HEK293 (cell line): Measurements from ENCODE around the gene CACNA1F.
A peak's percentile ranks its signal among the peaks of the same experiment; 100 is the strongest.

Experiments
- FEZF1 ChIP-seq: fragments of 450-650 bp; formaldehyde crosslinking; IDR thresholded peaks from 2 replicates; pipeline ENCODE4 v1.5.1; 2016; ENCODE audit warnings: missing biosample characterization, missing genetic modification characterization
- HOXA7 ChIP-seq: sonication (generic); formaldehyde crosslinking; IDR thresholded peaks from 2 replicates; pipeline ENCODE4 v1.8.1; 2022; ENCODE audit warnings: missing genetic modification reagents, borderline replicate concordance
- IKZF3 ChIP-seq: fragments of 450-650 bp; IDR thresholded peaks from 2 replicates; pipeline ENCODE4 v1.5.0; 2018; ENCODE audit warnings: missing biosample characterization, mild to moderate bottlenecking, missing genetic modification characterization, moderate library complexity
- KLF1 ChIP-seq: fragments of 450-650 bp; formaldehyde crosslinking; IDR thresholded peaks from 2 replicates; pipeline ENCODE4 v1.5.1; 2016; ENCODE audit warnings: missing biosample characterization, missing genetic modification characterization
- OSR2 ChIP-seq: fragments of 450-650 bp; formaldehyde crosslinking; IDR thresholded peaks from 2 replicates; pipeline ENCODE4 v1.5.1; 2016; ENCODE audit warnings: missing biosample characterization, missing genetic modification characterization
- TRIM28 ChIP-seq: IDR thresholded peaks from 2 replicates; pipeline ENCODE4 v1.6.1; 2011; ENCODE audit warnings: low read length, control low read depth, borderline replicate concordance
- ZBTB17 ChIP-seq: fragments of 450-650 bp; formaldehyde crosslinking; IDR thresholded peaks from 2 replicates; pipeline ENCODE4 v1.5.1; 2016; ENCODE audit warnings: missing biosample characterization, missing genetic modification characterization
- ZFP37 ChIP-seq: fragments of 450-650 bp; formaldehyde crosslinking; IDR thresholded peaks from 2 replicates; pipeline ENCODE4 v1.5.1; 2016; ENCODE audit warnings: missing biosample characterization, missing genetic modification characterization
- ZNF138 ChIP-seq: fragments of 450-650 bp; formaldehyde crosslinking; IDR thresholded peaks from 2 replicates; pipeline ENCODE4 v1.5.1; 2016; ENCODE audit warnings: missing biosample characterization, missing genetic modification characterization, borderline replicate concordance
- ZNF16 ChIP-seq: fragments of 450-650 bp; formaldehyde crosslinking; IDR thresholded peaks from 2 replicates; pipeline ENCODE4 v1.5.1; 2016; ENCODE audit warnings: low read depth, missing biosample characterization, missing genetic modification characterization
- ZNF214 ChIP-seq: fragments of 450-650 bp; formaldehyde crosslinking; IDR thresholded peaks from 2 replicates; pipeline ENCODE4 v1.5.1; 2017; ENCODE audit warnings: missing biosample characterization, mild to moderate bottlenecking, missing genetic modification characterization, borderline replicate concordance
- ZNF23 ChIP-seq: fragments of 450-650 bp; formaldehyde crosslinking; IDR thresholded peaks from 2 replicates; pipeline ENCODE4 v1.5.1; 2016; ENCODE audit warnings: missing biosample characterization, missing genetic modification characterization, borderline replicate concordance
- ZNF239 ChIP-seq: fragments of 450-650 bp; formaldehyde crosslinking; IDR thresholded peaks from 2 replicates; pipeline ENCODE4 v1.5.1; 2016; ENCODE audit warnings: missing biosample characterization, missing genetic modification characterization
- ZNF266 ChIP-seq: fragments of 450-650 bp; formaldehyde crosslinking; IDR thresholded peaks from 2 replicates; pipeline ENCODE4 v1.5.1; 2016; ENCODE audit warnings: missing biosample characterization, missing genetic modification characterization, low read depth
- ZNF302 ChIP-seq: fragments of 450-650 bp; formaldehyde crosslinking; IDR thresholded peaks from 2 replicates; pipeline ENCODE4 v1.5.1; 2016; ENCODE audit warnings: missing biosample characterization, missing genetic modification characterization, low read depth
- ZNF324 ChIP-seq: fragments of 450-650 bp; formaldehyde crosslinking; IDR thresholded peaks from 2 replicates; pipeline ENCODE4 v1.5.1; 2016; ENCODE audit warnings: missing biosample characterization, missing genetic modification characterization
- ZNF341 ChIP-seq: fragments of 450-650 bp; formaldehyde crosslinking; IDR thresholded peaks from 2 replicates; pipeline ENCODE4; 2016; ENCODE audit warnings: low read depth, missing biosample characterization, missing genetic modification characterization
- ZNF366 ChIP-seq: fragments of 450-650 bp; formaldehyde crosslinking; conservative IDR thresholded peaks from 2 replicates; pipeline ENCODE4 v1.5.1; 2016; ENCODE audit warnings: missing biosample characterization, missing genetic modification characterization
- ZNF549 ChIP-seq: fragments of 450-650 bp; IDR thresholded peaks from 2 replicates; pipeline ENCODE4 v1.5.1; 2018; ENCODE audit warnings: missing biosample characterization, missing genetic modification characterization, mild to moderate bottlenecking, inconsistent platforms, moderate library complexity
- ZNF571 ChIP-seq: fragments of 450-650 bp; formaldehyde crosslinking; IDR thresholded peaks from 2 replicates; pipeline ENCODE4 v1.5.0; 2017; ENCODE audit warnings: missing biosample characterization, missing genetic modification characterization
- ZNF626 ChIP-seq: fragments of 450-650 bp; sonication (Bioruptor Pico); formaldehyde crosslinking; IDR thresholded peaks from 2 replicates; pipeline ENCODE4 v1.5.1; 2018; ENCODE audit warnings: missing biosample characterization, missing genetic modification characterization, inconsistent platforms
- ZNF792 ChIP-seq: fragments of 450-650 bp; formaldehyde crosslinking; IDR thresholded peaks from 2 replicates; pipeline ENCODE4 v1.5.1; 2016; ENCODE audit warnings: missing biosample characterization, missing genetic modification characterization
- ZNF837 ChIP-seq: fragments of 450-650 bp; formaldehyde crosslinking; IDR thresholded peaks from 2 replicates; pipeline ENCODE4 v1.5.1; 2016; ENCODE audit warnings: missing biosample characterization, missing genetic modification characterization
- ZXDB ChIP-seq: fragments of 450-650 bp; formaldehyde crosslinking; IDR thresholded peaks from 2 replicates; pipeline ENCODE4 v1.5.1; 2016; ENCODE audit warnings: missing biosample characterization, missing genetic modification characterization
- TF ChIP-seq, protein P1 (sequence below): fragments of 450-650 bp; formaldehyde crosslinking; IDR thresholded peaks from 2 replicates; pipeline ENCODE4 v1.5.1; 2016; ENCODE audit warnings: missing biosample characterization, missing genetic modification characterization
- TF ChIP-seq, protein P2 (sequence below): fragments of 450-650 bp; formaldehyde crosslinking; IDR thresholded peaks from 2 replicates; pipeline ENCODE4 v1.5.1; 2016; ENCODE audit warnings: missing biosample characterization, missing genetic modification characterization
- TF ChIP-seq, protein P3 (sequence below): fragments of 450-650 bp; formaldehyde crosslinking; IDR thresholded peaks from 2 replicates; pipeline ENCODE4 v1.5.1; 2017; ENCODE audit warnings: missing biosample characterization, missing genetic modification characterization
- TF ChIP-seq, protein P4 (sequence below): fragments of 450-650 bp; formaldehyde crosslinking; IDR thresholded peaks from 2 replicates; pipeline ENCODE4 v1.5.1; 2016; ENCODE audit warnings: missing biosample characterization, missing genetic modification characterization, borderline replicate concordance
- TF ChIP-seq, protein P5 (sequence below): fragments of 450-650 bp; formaldehyde crosslinking; IDR thresholded peaks from 2 replicates; pipeline ENCODE4 v1.5.1; 2016; ENCODE audit warnings: missing biosample characterization, missing genetic modification characterization
- TF ChIP-seq, protein P6 (sequence below): fragments of 450-650 bp; formaldehyde crosslinking; IDR thresholded peaks from 2 replicates; pipeline ENCODE4 v1.5.1; 2017; ENCODE audit warnings: missing biosample characterization, missing genetic modification characterization

The CACNA1F gene

DNA sequence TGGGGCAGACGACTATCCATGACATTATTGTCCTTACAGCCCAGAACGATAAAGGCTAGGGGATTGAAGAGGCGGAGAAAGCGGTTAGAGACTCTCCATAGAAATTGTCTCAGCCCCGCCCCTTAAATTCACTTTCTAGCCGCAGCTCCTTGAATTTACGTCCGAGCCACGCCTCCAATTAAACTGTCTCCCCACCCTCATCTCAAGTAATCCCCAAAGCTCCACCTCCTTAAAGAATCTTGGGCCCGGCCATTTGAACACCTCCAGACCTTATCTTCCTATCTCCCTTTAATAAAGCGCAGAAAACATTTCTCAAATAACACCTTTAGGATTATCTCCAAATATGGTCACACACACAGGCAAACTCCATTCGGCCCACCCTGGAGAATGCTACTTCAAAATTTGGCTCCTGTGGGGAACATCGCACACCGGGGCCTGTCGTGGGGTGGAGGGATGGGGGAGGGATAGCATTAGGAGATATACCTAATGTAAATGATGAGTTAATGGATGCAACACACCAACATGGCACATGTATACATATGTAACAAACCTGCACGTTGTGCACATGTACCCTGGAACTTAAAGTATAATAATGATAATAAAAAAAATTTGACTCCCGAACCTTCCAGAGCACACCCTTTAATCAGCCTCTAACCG lies 77.8 kb downstream of the CACNA1F start (continued):
- TF ChIP-seq ZBTB17 (tag by site-specific recombination) = no peak; the same call in 1 of the 2 replicates
- TF ChIP-seq KLF1 = peak; percentile 88
- no peak for TF ChIP-seq ZNF837 (tag by site-specific recombination)
- TF ChIP-seq HOXA7 (CRISPR knock-in tag) = no peak
- no peak for TF ChIP-seq ZNF16
- TF ChIP-seq ZNF366 = peak; percentile 83
- TF ChIP-seq IKZF3 (tag by site-specific recombination) = no peak
- TF ChIP-seq, protein P1, sequence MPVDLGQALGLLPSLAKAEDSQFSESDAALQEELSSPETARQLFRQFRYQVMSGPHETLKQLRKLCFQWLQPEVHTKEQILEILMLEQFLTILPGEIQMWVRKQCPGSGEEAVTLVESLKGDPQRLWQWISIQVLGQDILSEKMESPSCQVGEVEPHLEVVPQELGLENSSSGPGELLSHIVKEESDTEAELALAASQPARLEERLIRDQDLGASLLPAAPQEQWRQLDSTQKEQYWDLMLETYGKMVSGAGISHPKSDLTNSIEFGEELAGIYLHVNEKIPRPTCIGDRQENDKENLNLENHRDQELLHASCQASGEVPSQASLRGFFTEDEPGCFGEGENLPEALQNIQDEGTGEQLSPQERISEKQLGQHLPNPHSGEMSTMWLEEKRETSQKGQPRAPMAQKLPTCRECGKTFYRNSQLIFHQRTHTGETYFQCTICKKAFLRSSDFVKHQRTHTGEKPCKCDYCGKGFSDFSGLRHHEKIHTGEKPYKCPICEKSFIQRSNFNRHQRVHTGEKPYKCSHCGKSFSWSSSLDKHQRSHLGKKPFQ (tag by site-specific recombination) = no peak
- TF ChIP-seq ZXDB = no peak
- no peak for TF ChIP-seq ZNF23 (tag by site-specific recombination)
- TF ChIP-seq ZNF549 (tag by site-specific recombination) = no peak
- TF ChIP-seq, protein P2, sequence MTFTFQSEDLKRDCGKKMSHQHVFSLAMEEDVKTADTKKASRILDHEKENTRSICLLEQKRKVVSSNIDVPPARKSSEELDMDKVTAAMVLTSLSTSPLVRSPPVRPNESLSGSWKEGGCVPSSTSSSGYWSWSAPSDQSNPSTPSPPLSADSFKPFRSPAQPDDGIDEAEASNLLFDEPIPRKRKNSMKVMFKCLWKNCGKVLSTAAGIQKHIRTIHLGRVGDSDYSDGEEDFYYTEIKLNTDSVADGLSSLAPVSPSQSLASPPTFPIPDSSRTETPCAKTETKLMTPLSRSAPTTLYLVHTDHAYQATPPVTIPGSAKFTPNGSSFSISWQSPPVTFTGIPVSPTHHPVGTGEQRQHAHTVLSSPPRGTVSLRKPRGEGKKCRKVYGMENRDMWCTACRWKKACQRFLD (tag by site-specific recombination) = no peak
- TF ChIP-seq, protein P3, sequence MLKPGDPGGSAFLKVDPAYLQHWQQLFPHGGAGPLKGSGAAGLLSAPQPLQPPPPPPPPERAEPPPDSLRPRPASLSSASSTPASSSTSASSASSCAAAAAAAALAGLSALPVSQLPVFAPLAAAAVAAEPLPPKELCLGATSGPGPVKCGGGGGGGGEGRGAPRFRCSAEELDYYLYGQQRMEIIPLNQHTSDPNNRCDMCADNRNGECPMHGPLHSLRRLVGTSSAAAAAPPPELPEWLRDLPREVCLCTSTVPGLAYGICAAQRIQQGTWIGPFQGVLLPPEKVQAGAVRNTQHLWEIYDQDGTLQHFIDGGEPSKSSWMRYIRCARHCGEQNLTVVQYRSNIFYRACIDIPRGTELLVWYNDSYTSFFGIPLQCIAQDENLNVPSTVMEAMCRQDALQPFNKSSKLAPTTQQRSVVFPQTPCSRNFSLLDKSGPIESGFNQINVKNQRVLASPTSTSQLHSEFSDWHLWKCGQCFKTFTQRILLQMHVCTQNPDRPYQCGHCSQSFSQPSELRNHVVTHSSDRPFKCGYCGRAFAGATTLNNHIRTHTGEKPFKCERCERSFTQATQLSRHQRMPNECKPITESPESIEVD (tag by site-specific recombination) = no peak
- TF ChIP-seq ZNF571 (tag by site-specific recombination) = no peak
- no peak for TF ChIP-seq FEZF1
- no peak for TF ChIP-seq ZNF324
- no peak for TF ChIP-seq ZNF214
- no peak for TF ChIP-seq ZNF302 (tag by site-specific recombination)
- no peak for TF ChIP-seq ZNF792
- TF ChIP-seq, protein P4, sequence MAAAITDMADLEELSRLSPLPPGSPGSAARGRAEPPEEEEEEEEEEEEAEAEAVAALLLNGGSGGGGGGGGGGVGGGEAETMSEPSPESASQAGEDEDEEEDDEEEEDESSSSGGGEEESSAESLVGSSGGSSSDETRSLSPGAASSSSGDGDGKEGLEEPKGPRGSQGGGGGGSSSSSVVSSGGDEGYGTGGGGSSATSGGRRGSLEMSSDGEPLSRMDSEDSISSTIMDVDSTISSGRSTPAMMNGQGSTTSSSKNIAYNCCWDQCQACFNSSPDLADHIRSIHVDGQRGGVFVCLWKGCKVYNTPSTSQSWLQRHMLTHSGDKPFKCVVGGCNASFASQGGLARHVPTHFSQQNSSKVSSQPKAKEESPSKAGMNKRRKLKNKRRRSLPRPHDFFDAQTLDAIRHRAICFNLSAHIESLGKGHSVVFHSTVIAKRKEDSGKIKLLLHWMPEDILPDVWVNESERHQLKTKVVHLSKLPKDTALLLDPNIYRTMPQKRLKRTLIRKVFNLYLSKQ = no peak
- TF ChIP-seq ZNF341 (tag by site-specific recombination) = no peak
- TF ChIP-seq ZNF266 = no peak
- no peak for TF ChIP-seq ZNF239 (tag by site-specific recombination)
- TF ChIP-seq, protein P5, sequence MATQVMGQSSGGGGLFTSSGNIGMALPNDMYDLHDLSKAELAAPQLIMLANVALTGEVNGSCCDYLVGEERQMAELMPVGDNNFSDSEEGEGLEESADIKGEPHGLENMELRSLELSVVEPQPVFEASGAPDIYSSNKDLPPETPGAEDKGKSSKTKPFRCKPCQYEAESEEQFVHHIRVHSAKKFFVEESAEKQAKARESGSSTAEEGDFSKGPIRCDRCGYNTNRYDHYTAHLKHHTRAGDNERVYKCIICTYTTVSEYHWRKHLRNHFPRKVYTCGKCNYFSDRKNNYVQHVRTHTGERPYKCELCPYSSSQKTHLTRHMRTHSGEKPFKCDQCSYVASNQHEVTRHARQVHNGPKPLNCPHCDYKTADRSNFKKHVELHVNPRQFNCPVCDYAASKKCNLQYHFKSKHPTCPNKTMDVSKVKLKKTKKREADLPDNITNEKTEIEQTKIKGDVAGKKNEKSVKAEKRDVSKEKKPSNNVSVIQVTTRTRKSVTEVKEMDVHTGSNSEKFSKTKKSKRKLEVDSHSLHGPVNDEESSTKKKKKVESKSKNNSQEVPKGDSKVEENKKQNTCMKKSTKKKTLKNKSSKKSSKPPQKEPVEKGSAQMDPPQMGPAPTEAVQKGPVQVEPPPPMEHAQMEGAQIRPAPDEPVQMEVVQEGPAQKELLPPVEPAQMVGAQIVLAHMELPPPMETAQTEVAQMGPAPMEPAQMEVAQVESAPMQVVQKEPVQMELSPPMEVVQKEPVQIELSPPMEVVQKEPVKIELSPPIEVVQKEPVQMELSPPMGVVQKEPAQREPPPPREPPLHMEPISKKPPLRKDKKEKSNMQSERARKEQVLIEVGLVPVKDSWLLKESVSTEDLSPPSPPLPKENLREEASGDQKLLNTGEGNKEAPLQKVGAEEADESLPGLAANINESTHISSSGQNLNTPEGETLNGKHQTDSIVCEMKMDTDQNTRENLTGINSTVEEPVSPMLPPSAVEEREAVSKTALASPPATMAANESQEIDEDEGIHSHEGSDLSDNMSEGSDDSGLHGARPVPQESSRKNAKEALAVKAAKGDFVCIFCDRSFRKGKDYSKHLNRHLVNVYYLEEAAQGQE (tag by site-specific recombination) = no peak
- TF ChIP-seq, protein P6, sequence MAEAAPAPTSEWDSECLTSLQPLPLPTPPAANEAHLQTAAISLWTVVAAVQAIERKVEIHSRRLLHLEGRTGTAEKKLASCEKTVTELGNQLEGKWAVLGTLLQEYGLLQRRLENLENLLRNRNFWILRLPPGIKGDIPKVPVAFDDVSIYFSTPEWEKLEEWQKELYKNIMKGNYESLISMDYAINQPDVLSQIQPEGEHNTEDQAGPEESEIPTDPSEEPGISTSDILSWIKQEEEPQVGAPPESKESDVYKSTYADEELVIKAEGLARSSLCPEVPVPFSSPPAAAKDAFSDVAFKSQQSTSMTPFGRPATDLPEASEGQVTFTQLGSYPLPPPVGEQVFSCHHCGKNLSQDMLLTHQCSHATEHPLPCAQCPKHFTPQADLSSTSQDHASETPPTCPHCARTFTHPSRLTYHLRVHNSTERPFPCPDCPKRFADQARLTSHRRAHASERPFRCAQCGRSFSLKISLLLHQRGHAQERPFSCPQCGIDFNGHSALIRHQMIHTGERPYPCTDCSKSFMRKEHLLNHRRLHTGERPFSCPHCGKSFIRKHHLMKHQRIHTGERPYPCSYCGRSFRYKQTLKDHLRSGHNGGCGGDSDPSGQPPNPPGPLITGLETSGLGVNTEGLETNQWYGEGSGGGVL (tag by site-specific recombination) = no peak
- TF ChIP-seq TRIM28 = no peak
- no peak for TF ChIP-seq ZFP37 (tag by site-specific recombination)
- TF ChIP-seq ZNF626 (tag by site-specific recombination) = no peak
- no peak for TF ChIP-seq ZNF138 (tag by site-specific recombination)
- TF ChIP-seq OSR2 (tag by site-specific recombination) = no peak
